HG02759 (cell line): ENCODE results near the gene PDGFD.

Source experiments
- ATAC-seq: cut with Tn5 transposase; IDR thresholded peaks from one replicate; pipeline ENCODE4 v1.9.1; 2021; ENCODE audit warnings: mild to moderate bottlenecking, moderate library complexity; ENCODE audit not compliant: unreplicated experiment

Gene PDGFD

GRCh38 chr11:103927535-103927934, 236.4 kb downstream of the PDGFD start:
- no peak for ATAC-seq

GRCh38 chr11:103926990-103927389, 237.0 kb downstream of the PDGFD start:
- no peak for ATAC-seq

GRCh38 chr11:103924166-103925013, 239.6 kb downstream of the PDGFD start:
- no peak for ATAC-seq

GRCh38 chr11:103923451-103923931, 240.5 kb downstream of the PDGFD start:
- no peak for ATAC-seq

GRCh38 chr11:103920933-103921332, 243.0 kb downstream of the PDGFD start:
- no peak for ATAC-seq

- ATAC-seq: peak; percentile 63
Measured at GRCh38 chr11:103920449-103920848, 243.5 kb downstream of the PDGFD start.

GRCh38 chr11:103910721-103911120, 253.2 kb downstream of the PDGFD start:
- no peak for ATAC-seq

- no peak for ATAC-seq
Measured at GRCh38 chr11:103907548-103908455, 256.1 kb downstream of the PDGFD start.

GRCh38 chr11:103907136-103907535, 256.8 kb downstream of the PDGFD start:
- no peak for ATAC-seq

GRCh38 chr11:103906291-103906867, 257.6 kb downstream of the PDGFD start:
- no peak for ATAC-seq

GRCh38 chr11:103904324-103904667, 259.7 kb downstream of the PDGFD start:
- peak; percentile 81 for ATAC-seq

- ATAC-seq: peak; percentile 91
Measured at GRCh38 chr11:103903621-103904323, 260.2 kb downstream of the PDGFD start.

- no peak for ATAC-seq
Measured at GRCh38 chr11:103902994-103903393, 261.0 kb downstream of the PDGFD start.

- ATAC-seq: no peak
Measured at GRCh38 chr11:103901656-103902055, 262.3 kb downstream of the PDGFD start.

GRCh38 chr11:103898577-103899336, 265.2 kb downstream of the PDGFD start:
- ATAC-seq: peak; percentile 68

- peak; percentile 63 for ATAC-seq
Measured at GRCh38 chr11:103898065-103898464, 265.9 kb downstream of the PDGFD start.

GRCh38 chr11:103897160-103897936, 266.6 kb downstream of the PDGFD start:
- ATAC-seq: no peak

GRCh38 chr11:103895106-103895505, 268.8 kb downstream of the PDGFD start:
- no peak for ATAC-seq

- ATAC-seq: no peak
Measured at GRCh38 chr11:103894673-103895072, 269.3 kb downstream of the PDGFD start.
